ENCODE measurements around the gene ICE1. TPM values are rescaled to one million over a fixed set of nuclear protein-coding genes. Genes with fewer than 3 reads are reported as not detected.

Gene ICE1
- total RNA-seq, 1 donor from 2014 or later = 36.4 TPM

- Mint-ChIP-seq H3K4me3 (ENCODE audit: unreplicated experiment) (no peak overlapping the region), H3K27me3 (ENCODE audit: low read depth) (peaks cover 25% of the 10 kb centered on the region), H3K36me3 (ENCODE audit: low read depth) (no peaks in the 10 kb centered on the region), H3K4me1 (ENCODE audit: low read depth) (no peaks in the 10 kb centered on the region), H3K9me3 (ENCODE audit: low read depth) (no peaks in the 10 kb centered on the region), H3K27ac (ENCODE audit: unreplicated experiment) (no peak overlapping the region)
- no peak for TF ChIP-seq CTCF (IDR thresholded peaks at IDR 0.05)
- no peak for DNase-seq (ENCODE audit: low spot score)
Observed at GRCh38 chr5:5521029-5521428, 98.6 kb downstream of the ICE1 start.

GRCh38 chr5:5521478-5521877 is 99.0 kb downstream of the ICE1 start:
- H3K9me3 Mint-ChIP-seq (ENCODE audit: low read depth) = no peaks in the 10 kb centered on the region
- H3K4me1 Mint-ChIP-seq (ENCODE audit: low read depth) = no peaks in the 10 kb centered on the region
- no peak for TF ChIP-seq CTCF (IDR thresholded peaks at IDR 0.05)
- peaks cover 25% of the 10 kb centered on the region for H3K27me3 Mint-ChIP-seq (ENCODE audit: low read depth)
- H3K27ac Mint-ChIP-seq (ENCODE audit: unreplicated experiment) = no peak overlapping the region
- H3K36me3 Mint-ChIP-seq (ENCODE audit: low read depth) = no peaks in the 10 kb centered on the region
- DNase-seq (ENCODE audit: low spot score) = no peak
- H3K4me3 Mint-ChIP-seq (ENCODE audit: unreplicated experiment) = no peak overlapping the region

GRCh38 chr5:5522336-5522735 is 99.9 kb downstream of the ICE1 start:
- no peak for TF ChIP-seq CTCF (IDR thresholded peaks at IDR 0.05)
- no peaks in the 10 kb centered on the region for H3K9me3 Mint-ChIP-seq (ENCODE audit: low read depth)
- H3K27ac Mint-ChIP-seq (ENCODE audit: unreplicated experiment) = no peak overlapping the region
- no peaks in the 10 kb centered on the region for H3K4me1 Mint-ChIP-seq (ENCODE audit: low read depth)
- peaks cover 21% of the 10 kb centered on the region for H3K27me3 Mint-ChIP-seq (ENCODE audit: low read depth)
- H3K36me3 Mint-ChIP-seq (ENCODE audit: low read depth) = no peaks in the 10 kb centered on the region
- no peak for DNase-seq (ENCODE audit: low spot score)
- H3K4me3 Mint-ChIP-seq (ENCODE audit: unreplicated experiment) = no peak overlapping the region

- Mint-ChIP-seq H3K9me3 (ENCODE audit: low read depth) (no peaks in the 10 kb centered on the region), H3K27ac (ENCODE audit: unreplicated experiment) (no peak overlapping the region)
- no peak for DNase-seq (ENCODE audit: low spot score)
Observed at GRCh38 chr5:5523066-5523505, 100.6 kb downstream of the ICE1 start.

GRCh38 chr5:5524327-5524726 is 101.8 kb downstream of the ICE1 start:
- H3K9me3 Mint-ChIP-seq (ENCODE audit: low read depth) = peaks cover 3% of the 10 kb centered on the region
- no peak for DNase-seq (ENCODE audit: low spot score)
- no peak overlapping the region for H3K4me3 Mint-ChIP-seq (ENCODE audit: unreplicated experiment)
- no peak for TF ChIP-seq CTCF (IDR thresholded peaks at IDR 0.05)
- H3K27ac Mint-ChIP-seq (ENCODE audit: unreplicated experiment) = no peak overlapping the region
- H3K4me1 Mint-ChIP-seq (ENCODE audit: low read depth) = no peaks in the 10 kb centered on the region
- H3K27me3 Mint-ChIP-seq (ENCODE audit: low read depth) = peaks cover 18% of the 10 kb centered on the region
- H3K36me3 Mint-ChIP-seq (ENCODE audit: low read depth) = no peaks in the 10 kb centered on the region

More at GRCh38 chr5:5523066-5523505, 100.6 kb downstream of the ICE1 start:
- TF ChIP-seq CTCF (IDR thresholded peaks at IDR 0.05) = no peak
- no peaks in the 10 kb centered on the region for H3K36me3 Mint-ChIP-seq (ENCODE audit: low read depth)
- H3K4me3 Mint-ChIP-seq (ENCODE audit: unreplicated experiment) = no peak overlapping the region
- peaks cover 21% of the 10 kb centered on the region for H3K27me3 Mint-ChIP-seq (ENCODE audit: low read depth)
- H3K4me1 Mint-ChIP-seq (ENCODE audit: low read depth) = no peaks in the 10 kb centered on the region

Data from chondrocyte (in vitro differentiated cells).